Stimulated activated CD4-positive, alpha-beta T cell treated with anti-CD3 and anti-CD28 coated beads, Interleukin-2, amount 100 ng/mL, for 4 hours (primary cell): ENCODE measurements around the gene SEMA4D.
"Not testable (repeated sequence)": the region's sequence is repeated elsewhere in the genome, so short reads cannot be mapped to it uniquely, and the experiment has no call there.

Experiments used
- DNase-seq: peaks from one replicate; pipeline ENCODE4 v3.0.0-alpha.2; 2020; ENCODE audit warnings: low read depth

The SEMA4D gene

GRCh38 chr9:89352451-89352850, 145.5 kb downstream of the SEMA4D start:
- DNase-seq, result no peak

- DNase-seq, result no peak
Measured at GRCh38 chr9:89351584-89352300, 146.2 kb downstream of the SEMA4D start.

DNA sequence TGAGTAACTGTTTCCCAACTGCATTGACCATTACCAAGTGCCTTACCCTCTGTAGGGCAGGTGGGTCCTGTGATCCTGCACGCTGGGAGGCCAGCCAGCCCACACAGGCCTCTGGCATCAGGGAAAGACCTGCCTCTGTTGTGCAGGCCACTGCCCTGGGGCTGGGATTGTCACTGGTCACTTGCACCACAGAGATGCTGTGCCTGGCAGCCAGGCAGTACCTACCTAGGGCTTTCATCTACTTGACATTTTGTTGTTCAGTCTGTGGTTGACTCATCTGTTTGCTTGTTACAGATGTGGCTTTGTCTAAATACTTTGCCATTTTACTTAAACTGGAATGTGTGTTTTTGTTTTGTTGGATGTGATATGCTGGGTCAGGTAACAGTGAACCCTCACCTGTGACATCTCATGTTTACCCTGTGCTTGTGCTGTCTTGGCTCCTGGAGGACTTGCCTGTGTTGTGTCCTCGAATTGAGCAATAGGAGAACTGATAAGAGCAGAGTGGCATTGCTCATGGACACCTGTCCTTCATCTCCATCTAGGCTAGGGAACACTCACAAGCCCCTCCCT, 146.8 kb downstream of the SEMA4D start:
- no peak for DNase-seq

DNA sequence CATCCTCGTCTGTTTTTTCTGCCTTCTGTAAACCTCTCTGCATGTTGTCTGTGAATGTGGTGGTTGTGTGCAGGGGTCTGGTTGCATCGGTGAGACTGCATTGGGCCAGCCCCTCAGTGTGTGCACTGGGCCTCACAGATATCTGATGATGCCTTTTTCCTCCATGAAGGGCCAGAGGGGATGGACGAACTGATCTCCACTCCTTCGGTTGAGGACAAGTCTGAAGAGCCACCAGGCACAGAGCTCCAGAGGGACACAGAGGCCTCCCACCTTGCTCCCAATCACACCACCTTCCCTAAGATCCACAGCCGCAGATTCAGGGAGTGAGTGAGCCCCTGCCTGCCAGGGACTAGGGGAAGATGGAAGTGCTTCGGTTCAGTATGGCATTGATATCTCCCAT, 148.3 kb downstream of the SEMA4D start:
- no peak for DNase-seq

- DNase-seq, result no peak
Measured at GRCh38 chr9:89347651-89348050, 150.3 kb downstream of the SEMA4D start.

GRCh38 chr9:89346696-89347095, 151.2 kb downstream of the SEMA4D start:
- no peak for DNase-seq

DNA sequence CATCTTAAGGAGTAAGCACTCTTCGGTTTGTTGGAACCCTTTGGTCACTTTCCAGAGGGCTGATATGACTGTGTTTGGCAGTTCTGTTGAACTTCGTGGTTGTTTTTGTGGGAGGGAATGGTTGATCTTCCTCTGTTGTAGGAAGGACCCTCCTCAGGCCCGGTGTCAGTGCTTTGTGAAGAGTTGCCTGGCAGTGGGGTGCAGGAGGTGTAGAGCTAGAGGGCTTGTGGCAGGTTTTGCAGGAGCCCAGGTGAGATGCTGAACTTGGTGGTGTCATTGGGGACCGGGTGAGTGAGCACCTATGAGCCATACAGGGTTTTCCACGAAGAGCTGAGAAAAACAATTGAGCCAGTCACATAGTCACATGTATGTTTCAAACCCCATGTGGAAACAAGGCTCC, 152.4 kb downstream of the SEMA4D start:
- DNase-seq, result no peak

GRCh38 chr9:89343812-89344211, 154.1 kb downstream of the SEMA4D start:
- not testable (repeated sequence) for DNase-seq

GRCh38 chr9:89342948-89343347, 155.0 kb downstream of the SEMA4D start:
- no peak for DNase-seq

DNA sequence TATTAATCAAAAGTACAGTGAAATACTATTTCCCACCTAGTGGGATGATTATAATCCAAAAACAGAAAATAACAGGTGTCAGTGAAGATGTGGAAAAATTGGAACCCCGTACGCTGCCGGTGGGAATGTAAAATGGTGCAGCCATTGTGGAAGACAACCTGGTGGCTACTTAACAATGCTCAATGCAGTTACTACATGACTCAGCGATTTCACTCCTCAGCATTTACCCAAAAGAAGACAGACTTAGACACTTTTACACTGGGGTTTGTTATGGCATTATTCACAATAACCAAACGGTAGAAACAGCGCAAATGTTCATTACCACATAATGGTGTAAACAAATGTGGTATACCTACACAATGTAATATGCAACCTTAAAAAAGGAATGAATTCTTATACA, 155.7 kb downstream of the SEMA4D start:
- DNase-seq, result no peak

- DNase-seq, result no peak
Measured at GRCh38 chr9:89340332-89340731, 157.6 kb downstream of the SEMA4D start.

- no peak for DNase-seq
Measured at GRCh38 chr9:89339807-89340206, 158.1 kb downstream of the SEMA4D start.

DNA sequence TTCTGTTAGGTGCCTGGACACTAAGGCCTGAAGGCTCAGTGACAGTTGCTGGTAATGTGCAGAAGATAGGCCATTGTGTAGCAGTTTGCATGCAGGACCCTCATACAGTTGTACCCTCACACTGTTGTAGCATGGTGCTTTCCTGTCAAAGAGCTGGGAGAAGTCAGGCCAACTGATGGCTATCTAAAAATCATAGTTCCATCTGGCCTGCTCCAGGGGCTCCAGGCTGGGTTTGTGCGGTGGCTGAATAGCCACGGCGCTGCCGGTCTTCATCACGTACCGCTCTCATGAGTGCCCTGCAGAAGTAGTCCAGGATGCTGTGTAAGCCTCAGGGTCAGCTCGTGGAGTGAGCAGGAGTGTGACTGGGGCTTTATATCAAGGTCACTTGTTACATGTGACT, 167.4 kb downstream of the SEMA4D start:
- DNase-seq, result no peak

DNA sequence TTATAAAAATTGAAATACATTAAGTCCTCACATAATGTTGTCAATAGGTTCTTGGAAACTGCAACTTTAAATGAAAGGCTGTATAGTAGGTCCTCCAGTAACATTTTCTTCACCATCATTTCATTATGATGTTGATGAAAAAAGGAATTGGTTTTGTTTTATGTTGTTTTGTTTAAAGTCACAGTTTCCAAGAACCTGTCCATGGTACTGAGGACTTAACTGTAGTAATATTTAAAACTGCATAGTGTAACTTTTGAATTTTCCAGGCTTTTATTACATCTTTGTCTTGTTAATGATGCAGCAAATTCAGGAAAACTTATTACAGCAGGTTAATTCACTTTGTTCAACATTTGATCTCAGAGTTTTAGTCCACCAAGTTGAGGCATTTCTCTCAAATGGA, 168.0 kb downstream of the SEMA4D start:
- DNase-seq, result no peak

DNA sequence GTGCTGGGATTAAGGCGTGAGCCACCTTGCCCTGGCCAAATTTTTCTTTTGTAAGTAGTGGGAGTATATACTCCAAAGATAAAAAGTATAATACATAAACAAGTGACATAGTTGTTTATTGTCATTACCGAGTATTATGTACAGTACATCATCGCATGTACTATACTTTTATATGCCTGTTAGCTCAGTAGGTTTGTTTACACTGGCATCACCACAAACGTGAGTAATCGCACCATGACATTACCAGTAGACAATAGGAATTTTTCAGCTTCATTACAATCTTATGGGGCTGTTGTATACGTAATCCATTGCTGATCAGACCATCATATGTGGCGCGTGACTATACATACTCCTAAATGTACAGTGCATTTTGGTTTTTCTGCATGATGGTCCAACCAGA, 169.8 kb downstream of the SEMA4D start:
- no peak for DNase-seq

DNA sequence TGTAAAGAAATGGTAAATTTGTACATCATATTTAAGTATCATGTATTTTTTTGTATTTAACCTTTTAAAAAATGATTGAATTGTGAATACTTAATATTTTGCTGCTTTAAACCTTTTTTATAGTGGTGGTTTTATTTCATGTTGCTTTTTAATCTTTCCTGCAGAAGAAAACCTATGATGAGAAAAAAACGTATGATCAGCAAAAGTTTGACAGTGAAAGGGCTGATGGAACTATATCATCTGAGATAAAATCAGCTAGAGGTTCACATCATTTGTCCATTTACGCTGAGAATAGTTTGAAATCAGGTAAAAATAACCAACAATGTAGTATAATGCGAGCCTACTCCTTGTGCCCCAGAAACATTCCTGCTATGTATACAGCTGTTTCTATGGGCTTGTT, 172.2 kb downstream of the SEMA4D start:
- no peak for DNase-seq

- DNase-seq, result no peak
Measured at GRCh38 chr9:89323390-89323789, 174.5 kb downstream of the SEMA4D start.

DNA sequence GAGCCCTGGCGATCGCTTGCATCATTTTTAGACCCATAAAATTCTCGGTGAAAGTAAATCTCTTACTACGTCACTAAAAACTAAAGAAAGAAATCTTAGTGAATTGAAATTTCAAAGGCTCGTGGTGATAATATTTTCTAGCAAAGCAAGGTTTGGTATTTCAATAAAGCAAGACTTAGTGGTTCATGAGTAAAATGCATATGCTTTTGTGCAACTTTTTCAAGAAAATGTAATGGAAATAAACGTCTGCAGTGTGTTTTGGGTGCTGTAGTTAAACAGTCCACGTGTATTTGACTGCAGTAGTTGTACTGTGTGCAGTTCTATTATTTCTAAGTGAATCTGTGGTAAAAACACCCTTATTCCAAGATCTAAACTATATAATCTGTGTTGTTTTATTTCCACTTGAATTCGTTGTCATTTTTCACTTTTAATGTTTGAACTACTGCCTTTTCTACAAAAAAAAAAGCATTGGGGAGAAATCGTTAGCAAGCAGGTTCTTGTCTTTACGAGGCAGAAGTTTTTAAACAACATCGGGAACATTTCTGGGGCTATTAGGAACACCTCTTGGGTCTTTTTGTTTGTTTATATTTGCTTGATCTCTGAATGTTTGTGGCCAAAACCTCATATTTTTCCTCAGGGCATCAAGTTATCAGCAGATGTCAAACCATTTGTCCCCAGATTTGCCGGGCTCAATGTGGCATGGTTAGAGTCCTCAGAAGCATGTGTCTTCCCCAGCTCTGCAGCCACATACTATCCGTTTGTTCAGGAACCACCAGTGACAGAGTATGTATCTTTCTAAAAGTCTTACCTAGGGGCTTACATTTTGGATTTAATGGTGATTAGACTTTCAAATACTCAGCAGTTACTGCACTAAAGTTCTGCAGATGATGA, 178.7 kb downstream of the SEMA4D start:
- no peak for DNase-seq

- DNase-seq, result peak; percentile 90
Measured at GRCh38 chr9:89318123-89319014, 179.5 kb downstream of the SEMA4D start, which contains the start of gene SECISBP2. TSS of gene SECISBP2 (plus strand) at chr9:89318500. CDS start at chr9:89318577, 77 bp downstream.

DNA sequence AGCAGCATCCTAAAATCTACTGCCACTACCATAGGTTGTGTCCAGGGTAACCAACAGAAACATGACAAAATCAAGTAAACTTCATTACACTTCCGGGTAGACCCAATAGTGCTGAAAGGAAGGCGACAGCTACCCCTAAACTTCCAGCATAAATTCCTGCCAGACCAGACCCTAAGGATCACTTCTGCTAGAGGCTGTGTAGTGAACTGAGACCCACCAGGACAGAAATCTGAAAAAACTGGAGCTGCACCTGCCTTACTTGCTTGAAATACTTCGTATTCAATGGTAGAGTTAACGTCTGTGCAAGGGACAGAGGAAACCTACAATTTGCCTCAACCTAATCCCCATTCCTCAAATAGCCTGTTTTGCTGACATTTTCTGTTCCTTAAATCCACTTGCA, 180.6 kb downstream of the SEMA4D start:
- DNase-seq, result no peak

GRCh38 chr9:89315482-89315881, 182.4 kb downstream of the SEMA4D start:
- DNase-seq, result no peak

- no peak for DNase-seq
Measured at GRCh38 chr9:89314955-89315354, 183.0 kb downstream of the SEMA4D start.
